HG02588 (cell line): ENCODE data around the gene VWA5B2.
A peak's percentile ranks its signal among the peaks of the same experiment; 100 is the strongest.

Source experiments
- ATAC-seq: cut with Tn5 transposase; IDR thresholded peaks from one replicate; pipeline ENCODE4 v1.9.1; 2021; ENCODE audit warnings: mild to moderate bottlenecking, moderate library complexity; ENCODE audit not compliant: unreplicated experiment

The VWA5B2 gene

GRCh38 chr3:184229394-184230080, at the start of gene VWA5B2:
Gene VWA5B2, plus strand, starts transcription at chr3:184229585. Its CDS starts 944 bp downstream, at chr3:184230529.
- peak; percentile 77 for ATAC-seq

- no peak for ATAC-seq
These were observed 49.2 kb upstream of the VWA5B2 start for GRCh38 chr3:184180165-184180564.

GRCh38 chr3:184181596-184181995, 47.8 kb upstream of the VWA5B2 start:
- ATAC-seq = no peak

GRCh38 chr3:184183679-184184078, 45.7 kb upstream of the VWA5B2 start:
- no peak for ATAC-seq

- no peak for ATAC-seq
These were observed 44.7 kb upstream of the VWA5B2 start for GRCh38 chr3:184184546-184185230.

- peak; percentile 86 for ATAC-seq
These were observed 43.8 kb upstream of the VWA5B2 start for GRCh38 chr3:184185461-184186183.

GRCh38 chr3:184186184-184186901, 43.0 kb upstream of the VWA5B2 start, which contains the start of gene ABCF3:
Gene ABCF3, plus strand, starts transcription at chr3:184186199. Its CDS starts 9 bp downstream, at chr3:184186208.
- peak; percentile 31 for ATAC-seq

GRCh38 chr3:184186902-184187207, 42.5 kb upstream of the VWA5B2 start:
- ATAC-seq = no peak

GRCh38 chr3:184188080-184188479, 41.3 kb upstream of the VWA5B2 start:
- no peak for ATAC-seq

- no peak for ATAC-seq
These were observed 40.0 kb upstream of the VWA5B2 start for GRCh38 chr3:184189421-184189820.

GRCh38 chr3:184192889-184193288, 36.5 kb upstream of the VWA5B2 start:
- ATAC-seq = no peak

GRCh38 chr3:184193991-184194539, 35.3 kb upstream of the VWA5B2 start:
- ATAC-seq = no peak

- ATAC-seq = no peak
These were observed 32.8 kb upstream of the VWA5B2 start for GRCh38 chr3:184196536-184196935.

GRCh38 chr3:184198509-184198908, 30.9 kb upstream of the VWA5B2 start:
- no peak for ATAC-seq

GRCh38 chr3:184200825-184201224, 28.6 kb upstream of the VWA5B2 start:
- no peak for ATAC-seq

- ATAC-seq = no peak
These were observed 25.9 kb upstream of the VWA5B2 start for GRCh38 chr3:184203526-184203925.

- ATAC-seq = no peak
These were observed 20.1 kb upstream of the VWA5B2 start for GRCh38 chr3:184209146-184209923.

GRCh38 chr3:184211297-184211696, 18.1 kb upstream of the VWA5B2 start:
- ATAC-seq = no peak

GRCh38 chr3:184211718-184212117, 17.7 kb upstream of the VWA5B2 start:
- no peak for ATAC-seq

- no peak for ATAC-seq
These were observed 10.6 kb upstream of the VWA5B2 start for GRCh38 chr3:184218814-184219213.
